GM19372 (cell line): ENCODE results near the gene TMUB1.
"Not testable (repeated sequence)": the region's sequence is repeated elsewhere in the genome, so short reads cannot be mapped to it uniquely, and the experiment has no call there.

Experiments
- ATAC-seq: cut with Tn5 transposase; IDR thresholded peaks from one replicate; pipeline ENCODE4 v1.9.1; 2021; ENCODE audit warnings: mild to moderate bottlenecking, low read depth, moderate library complexity; ENCODE audit not compliant: unreplicated experiment

TMUB1 gene

GRCh38 chr7:151057506-151057988 is 25.7 kb downstream of the TMUB1 start, which contains the start of gene CDK5:
Gene CDK5 (minus strand): TSS chr7:151057897. CDS start chr7:151057848, 49 bp downstream.
- peak; percentile 20 for ATAC-seq

- no peak for ATAC-seq
Measured at GRCh38 chr7:151056666-151057505, 26.4 kb downstream of the TMUB1 start.

- no peak for ATAC-seq
Measured at GRCh38 chr7:151056283-151056665, 27.0 kb downstream of the TMUB1 start.

GRCh38 chr7:151053751-151054150 is 29.5 kb downstream of the TMUB1 start:
- ATAC-seq = no peak

- no peak for ATAC-seq
Measured at GRCh38 chr7:151053096-151053495, 30.2 kb downstream of the TMUB1 start.

GRCh38 chr7:151051108-151051507 is 32.2 kb downstream of the TMUB1 start:
- ATAC-seq = no peak

- no peak for ATAC-seq
Measured at GRCh38 chr7:151048911-151049463, 34.3 kb downstream of the TMUB1 start.

- no peak for ATAC-seq
Measured at GRCh38 chr7:151047976-151048815, 35.1 kb downstream of the TMUB1 start, which contains the start of gene ASIC3. Gene ASIC3 (plus strand): TSS chr7:151048531. CDS start chr7:151048886, 355 bp downstream.

GRCh38 chr7:151046603-151047573 is 36.4 kb downstream of the TMUB1 start:
- no peak for ATAC-seq

GRCh38 chr7:151045967-151046366 is 37.3 kb downstream of the TMUB1 start:
- ATAC-seq = no peak

GRCh38 chr7:151045262-151045661 is 38.0 kb downstream of the TMUB1 start:
- ATAC-seq = no peak

GRCh38 chr7:151043959-151044358 is 39.3 kb downstream of the TMUB1 start:
- no peak for ATAC-seq

GRCh38 chr7:151043449-151043848 is 39.8 kb downstream of the TMUB1 start:
- not testable (repeated sequence) for ATAC-seq

- ATAC-seq = no peak
Measured at GRCh38 chr7:151040616-151041375, 42.5 kb downstream of the TMUB1 start.

- ATAC-seq = no peak
Measured at GRCh38 chr7:151039850-151040548, 43.3 kb downstream of the TMUB1 start.

GRCh38 chr7:151038951-151039849 is 44.1 kb downstream of the TMUB1 start:
- no peak for ATAC-seq

GRCh38 chr7:151035902-151036301 is 47.4 kb downstream of the TMUB1 start:
- ATAC-seq = no peak
